GM19238 (cell line): ENCODE measurements around the gene IL13.
A peak's percentile ranks its signal among the peaks of the same experiment; 100 is the strongest.

ENCODE experiments used
- DNase-seq: peaks from one replicate; pipeline ENCODE4 v3.0.0; 2011; ENCODE audit warnings: low spot score; ENCODE audit not compliant: insufficient read length

The IL13 gene

DNA sequence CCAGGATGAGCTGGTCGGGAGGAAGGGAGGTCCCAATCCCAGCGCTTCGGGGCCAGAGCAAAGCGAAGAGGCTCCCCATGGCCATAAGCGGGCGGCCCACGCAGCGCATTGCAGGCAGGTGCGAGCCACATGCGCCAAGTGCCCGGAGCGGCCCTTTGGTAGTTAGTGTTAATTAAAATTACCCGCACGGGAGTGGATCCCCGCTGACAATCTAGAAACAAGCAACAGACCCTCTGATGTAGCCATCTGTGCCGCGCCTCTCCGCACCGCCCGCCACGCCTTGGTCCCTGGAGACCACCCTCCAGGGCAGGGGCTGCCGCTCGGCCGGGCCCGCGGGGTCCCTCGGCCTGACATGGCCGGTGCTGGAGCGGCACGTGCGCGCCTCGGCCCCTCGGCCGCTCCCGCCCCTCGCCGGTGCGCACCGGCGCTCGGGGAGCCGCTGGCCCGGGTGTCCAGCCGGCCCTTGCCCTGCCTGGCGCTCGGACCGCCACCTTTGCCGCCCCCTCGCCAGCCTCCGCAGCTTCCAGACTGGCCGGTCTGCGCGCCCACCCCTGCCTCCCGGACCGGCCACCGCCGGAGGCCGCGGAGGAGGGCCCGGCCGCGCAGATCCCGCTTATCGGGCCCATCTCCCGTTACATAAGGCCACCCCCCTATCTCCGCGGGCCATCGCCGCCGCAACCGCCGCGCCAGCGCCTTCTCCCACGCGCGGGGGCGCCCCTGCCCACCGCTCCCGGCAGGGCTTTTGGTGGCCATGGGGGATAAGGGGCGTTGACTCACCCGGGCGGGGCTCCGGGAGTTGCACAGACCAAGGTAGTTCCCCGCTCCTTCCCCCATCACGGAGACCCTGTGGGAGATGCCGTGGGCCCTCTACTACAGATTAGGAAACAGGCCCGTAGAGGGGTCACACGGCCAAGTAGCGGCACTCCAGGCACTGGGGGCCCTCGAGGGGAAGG, 1.9 kb upstream of the IL13 start:
- DNase-seq: no peak

DNA sequence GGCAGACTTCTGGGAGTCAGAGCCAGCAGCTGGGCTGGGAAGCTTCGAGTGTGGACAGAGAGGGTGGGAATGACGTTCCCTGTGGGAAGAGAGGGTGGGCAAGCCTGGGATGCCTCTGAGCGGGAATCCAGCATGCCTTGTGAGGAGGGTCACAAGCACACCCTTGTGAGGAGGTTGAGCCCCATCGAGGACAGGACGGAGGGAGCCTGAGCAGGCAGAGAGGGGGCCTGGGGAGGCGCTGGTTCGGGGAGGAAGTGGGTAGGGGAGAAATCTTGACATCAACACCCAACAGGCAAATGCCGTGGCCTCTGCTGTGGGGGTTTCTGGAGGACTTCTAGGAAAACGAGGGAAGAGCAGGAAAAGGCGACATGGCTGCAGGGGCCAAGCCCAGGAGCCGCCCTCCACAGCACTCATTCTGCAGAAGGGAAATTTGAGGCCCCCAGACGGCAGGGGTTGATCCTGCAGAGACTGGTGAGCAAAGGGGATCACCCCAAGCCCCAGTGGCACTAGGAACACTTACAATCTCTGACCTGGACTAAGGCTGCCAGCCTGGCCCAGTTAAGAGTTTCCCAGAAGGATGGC, 1.1 kb upstream of the IL13 start:
- DNase-seq: no peak

DNA sequence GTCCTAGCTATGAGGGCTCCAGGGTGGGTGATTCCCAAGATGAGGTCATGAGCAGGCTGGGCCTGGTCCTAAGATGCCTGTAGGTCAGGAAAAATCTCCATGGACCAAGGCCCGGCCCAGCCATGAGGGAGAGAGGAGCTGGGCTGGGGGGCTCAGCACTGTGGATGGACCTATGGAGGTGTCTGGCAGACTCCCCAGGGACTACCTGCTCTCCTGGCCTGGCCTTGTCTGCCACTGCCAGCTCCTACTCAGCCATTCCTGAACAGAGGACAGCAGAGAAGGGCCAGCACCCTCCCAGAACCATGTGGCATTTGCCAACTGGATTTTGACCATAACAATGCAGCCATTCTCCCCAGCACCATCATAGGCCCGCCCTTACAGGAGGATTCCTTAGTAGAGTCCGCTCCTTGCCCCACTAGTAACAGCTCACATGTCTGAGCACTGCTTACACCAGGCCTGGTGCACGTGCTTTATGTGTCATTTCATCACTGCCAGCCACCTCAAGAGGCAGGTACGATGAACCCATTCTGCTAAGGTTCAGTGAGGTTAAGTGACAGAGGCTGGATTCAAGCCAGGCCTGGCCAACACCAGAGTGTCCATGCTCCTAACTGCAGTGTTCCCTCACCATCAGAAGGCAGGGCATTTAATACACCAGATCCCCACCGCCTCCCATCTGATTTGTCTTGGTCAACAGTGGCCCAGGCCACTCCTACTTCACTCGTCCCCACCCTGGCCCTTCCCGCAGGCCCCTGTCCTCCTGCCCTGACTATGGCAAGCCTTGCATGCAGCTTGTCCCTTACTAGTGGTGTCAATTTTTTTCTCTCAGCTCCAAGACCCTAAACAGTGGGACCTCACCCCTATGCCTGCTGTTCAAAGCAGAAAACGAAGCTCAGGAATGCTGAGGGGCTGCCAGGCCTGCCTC, 669 bp downstream of the IL13 start:
- no peak for DNase-seq

DNA sequence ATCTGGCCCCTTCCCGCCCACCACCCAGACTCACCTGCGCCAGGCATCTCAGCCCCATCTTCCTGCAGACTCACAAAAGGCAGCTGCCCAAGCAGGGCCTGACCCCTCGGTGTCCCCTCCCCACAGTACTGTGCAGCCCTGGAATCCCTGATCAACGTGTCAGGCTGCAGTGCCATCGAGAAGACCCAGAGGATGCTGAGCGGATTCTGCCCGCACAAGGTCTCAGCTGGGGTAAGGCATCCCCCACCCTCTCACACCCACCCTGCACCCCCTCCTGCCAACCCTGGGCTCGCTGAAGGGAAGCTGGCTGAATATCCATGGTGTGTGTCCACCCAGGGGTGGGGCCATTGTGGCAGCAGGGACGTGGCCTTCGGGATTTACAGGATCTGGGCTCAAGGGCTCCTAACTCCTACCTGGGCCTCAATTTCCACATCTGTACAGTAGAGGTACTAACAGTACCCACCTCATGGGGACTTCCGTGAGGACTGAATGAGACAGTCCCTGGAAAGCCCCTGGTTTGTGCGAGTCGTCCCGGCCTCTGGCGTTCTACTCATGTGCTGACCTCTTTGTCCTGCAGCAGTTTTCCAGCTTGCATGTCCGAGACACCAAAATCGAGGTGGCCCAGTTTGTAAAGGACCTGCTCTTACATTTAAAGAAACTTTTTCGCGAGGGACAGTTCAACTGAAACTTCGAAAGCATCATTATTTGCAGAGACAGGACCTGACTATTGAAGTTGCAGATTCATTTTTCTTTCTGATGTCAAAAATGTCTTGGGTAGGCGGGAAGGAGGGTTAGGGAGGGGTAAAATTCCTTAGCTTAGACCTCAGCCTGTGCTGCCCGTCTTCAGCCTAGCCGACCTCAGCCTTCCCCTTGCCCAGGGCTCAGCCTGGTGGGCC, 1.9 kb downstream of the IL13 start:
- no peak for DNase-seq

DNA sequence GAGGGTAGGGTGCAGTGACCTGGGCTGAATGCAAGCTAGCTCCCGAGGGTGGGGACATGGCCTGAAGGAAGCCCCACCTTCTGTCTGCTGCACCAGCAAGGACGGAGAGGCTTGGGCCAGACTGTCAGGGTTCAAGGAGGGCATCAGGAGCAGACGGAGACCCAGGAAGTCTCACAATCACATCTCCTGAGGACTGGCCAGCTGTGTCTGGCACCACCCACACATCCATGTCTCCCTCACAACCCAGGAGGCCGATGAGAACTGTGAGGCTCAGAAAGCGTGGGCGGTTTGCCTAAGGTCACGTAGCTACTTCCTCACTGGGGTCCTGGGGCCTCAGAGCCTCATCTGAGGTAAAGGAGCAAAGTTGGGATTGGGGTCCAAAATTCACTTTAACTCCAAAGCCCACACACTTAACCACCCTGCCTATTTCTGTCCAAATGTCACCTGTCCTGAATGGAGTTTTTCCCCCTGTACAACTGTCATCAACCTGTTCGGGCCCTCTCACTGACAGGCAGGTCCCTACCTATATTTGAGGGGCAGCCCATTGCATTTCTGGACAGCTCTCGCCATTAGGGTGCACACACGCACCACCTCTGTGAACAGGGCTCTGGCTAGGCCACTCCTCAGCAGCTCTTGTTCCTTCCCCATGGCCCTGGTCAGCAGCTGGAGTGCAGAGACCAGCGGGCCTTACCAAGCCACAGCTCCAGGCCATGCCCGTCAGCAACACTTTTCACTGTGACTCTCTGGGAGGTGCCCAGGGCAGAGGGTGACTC, 3.4 kb downstream of the IL13 start:
- no peak for DNase-seq

DNA sequence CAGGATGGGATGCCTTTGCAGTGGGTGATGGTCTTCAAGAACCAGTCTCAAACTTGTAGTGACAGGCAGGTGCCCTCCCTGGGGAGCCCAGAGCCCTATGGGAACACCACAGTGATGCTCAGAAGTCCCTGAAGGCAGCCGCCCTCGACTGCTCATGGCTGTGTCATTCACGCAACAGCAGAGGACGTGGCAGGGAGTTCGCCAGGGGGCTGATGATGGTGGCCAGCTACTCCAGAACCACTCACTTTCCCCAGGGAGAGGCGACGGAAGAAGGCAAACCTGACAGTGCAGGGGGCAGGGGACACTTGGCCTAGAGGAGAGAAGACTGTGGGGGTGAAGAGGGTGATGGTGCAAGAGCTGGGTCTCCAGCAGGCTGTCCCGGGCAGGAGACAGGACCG, 4.0 kb downstream of the IL13 start:
- DNase-seq: no peak

DNA sequence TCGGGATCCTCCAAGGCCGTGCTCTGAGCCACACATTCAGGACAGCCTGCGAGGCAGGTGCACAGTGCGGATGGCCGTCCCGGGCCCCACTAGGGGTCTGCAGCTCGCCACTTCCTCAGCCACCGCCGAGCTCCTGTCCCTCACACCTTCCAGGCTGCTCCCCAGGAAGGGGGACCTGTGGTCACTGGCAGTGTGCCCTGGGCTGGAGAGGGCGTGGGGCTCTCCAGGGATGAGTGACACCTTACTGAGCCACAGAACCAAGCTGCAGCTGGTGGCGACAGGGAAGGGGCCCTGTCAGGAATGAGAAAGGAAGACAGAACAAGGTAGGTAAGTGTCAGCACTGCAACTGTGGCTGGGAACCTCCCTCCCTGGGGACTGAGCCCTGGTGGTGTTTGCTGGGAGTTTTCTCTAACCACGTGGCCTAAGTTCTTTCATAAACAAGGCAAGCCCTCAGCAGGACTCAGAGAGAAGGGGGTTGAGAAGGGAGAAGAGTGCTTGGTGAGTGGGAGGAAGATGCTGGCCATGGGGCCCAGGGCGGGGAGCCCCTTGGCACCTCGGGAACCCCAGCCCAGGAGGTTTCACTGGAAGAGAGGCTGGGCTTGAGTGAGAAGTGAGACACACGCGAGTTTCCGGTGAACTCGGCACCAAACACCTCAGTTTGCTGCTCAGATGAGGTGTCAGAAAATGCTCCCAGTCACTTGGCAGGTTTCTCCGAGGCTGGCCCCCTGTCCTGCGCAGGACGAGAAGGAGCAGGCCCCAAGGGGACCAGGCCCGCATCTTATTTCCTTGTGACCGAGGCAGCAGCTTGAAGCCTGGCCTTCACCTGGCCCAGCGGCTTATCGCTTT, 5.2 kb downstream of the IL13 start:
- peak; percentile 80 for DNase-seq

DNA sequence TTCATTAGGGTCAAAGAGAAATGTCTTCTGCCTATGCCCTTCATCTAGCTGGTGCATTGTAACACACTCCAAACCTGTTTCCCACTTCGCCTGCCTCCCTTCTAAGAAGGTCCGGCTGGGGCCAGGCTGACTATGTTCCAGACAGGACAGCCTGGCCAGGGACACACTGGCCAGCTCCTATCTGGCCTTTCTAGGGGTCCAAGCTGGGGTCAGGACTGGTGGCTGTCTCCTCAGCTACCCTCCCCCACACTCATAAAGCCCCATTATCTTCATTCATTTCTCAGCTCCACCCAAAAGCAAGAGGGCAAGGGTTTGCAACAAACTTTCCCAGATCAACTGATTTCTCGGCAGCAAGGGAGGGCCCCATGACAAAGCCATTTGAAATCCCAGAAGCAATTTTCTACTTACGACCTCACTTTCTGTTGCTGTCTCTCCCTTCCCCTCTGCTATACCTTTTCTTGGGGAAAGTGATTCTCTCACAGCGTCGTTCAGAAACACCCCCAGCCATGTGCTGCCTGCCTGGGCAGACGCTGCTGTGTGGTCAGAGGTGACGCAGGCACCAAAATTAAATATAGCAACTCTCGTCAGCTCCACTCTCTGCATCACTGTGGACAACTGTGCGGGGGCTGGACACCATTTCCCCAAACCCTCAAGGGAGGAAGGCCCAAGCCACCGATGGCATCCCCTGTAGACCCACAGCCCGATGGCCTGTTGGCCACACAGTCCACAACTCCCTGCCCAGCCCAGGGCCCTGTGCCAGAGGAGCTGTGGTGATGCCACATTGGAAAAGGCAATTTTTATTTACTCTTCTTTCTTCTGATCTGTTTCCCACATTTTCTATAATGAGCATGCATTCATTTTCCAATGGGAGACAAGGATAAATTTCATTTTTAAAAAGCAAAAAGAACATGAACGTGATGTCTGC, 6.1 kb downstream of the IL13 start:
- peak; percentile 68 for DNase-seq

DNA sequence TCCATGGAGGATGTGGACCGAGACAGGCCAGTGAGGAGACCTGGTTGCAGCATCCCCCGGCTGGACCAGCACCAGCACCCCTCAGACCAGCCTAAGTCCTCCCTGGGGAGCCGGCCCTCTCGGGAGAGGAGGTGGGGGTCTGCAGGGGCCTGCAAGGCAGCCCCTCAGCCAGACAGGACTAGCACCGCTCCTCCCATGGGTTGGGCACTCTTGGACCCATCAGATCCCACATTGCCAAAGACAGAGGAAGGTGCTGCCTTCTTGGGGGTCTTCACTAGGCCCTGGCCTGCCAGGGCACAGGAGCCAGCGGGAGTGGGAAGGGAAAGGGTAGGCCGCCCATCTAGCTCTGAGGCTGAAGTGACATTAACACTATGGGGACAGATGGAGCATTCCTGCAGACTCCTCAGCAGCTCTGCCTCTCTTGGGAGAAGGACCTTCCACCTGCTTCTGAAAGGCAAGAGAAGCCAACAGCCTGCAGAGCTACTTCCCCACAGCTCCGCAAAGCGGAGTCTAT, 6.8 kb downstream of the IL13 start:
- DNase-seq: no peak

DNA sequence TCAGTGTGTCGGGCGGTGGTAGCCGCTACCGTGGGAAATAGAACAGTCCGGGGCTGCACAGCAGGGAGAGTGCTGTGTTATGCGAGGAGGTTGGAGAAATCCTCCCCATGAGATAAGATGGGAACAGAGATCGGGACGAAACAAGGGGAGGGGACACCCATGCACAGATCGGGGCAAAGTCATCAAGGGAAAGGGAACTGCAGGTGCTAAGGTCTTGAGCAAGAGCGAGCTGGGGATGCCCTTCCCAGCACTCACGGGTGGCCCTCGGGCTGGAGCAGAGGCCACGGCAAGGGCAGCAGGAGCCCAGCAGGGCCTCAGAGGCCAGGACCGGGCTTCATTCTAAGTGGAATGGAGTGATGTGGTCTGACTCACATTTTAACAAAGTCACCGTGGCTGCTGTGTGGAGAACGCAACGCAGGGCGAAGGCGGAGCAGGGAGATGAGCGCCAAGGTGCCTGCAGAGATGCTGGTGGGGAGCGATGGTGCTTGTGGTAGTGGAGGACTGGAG, 7.7 kb downstream of the IL13 start:
- no peak for DNase-seq

DNA sequence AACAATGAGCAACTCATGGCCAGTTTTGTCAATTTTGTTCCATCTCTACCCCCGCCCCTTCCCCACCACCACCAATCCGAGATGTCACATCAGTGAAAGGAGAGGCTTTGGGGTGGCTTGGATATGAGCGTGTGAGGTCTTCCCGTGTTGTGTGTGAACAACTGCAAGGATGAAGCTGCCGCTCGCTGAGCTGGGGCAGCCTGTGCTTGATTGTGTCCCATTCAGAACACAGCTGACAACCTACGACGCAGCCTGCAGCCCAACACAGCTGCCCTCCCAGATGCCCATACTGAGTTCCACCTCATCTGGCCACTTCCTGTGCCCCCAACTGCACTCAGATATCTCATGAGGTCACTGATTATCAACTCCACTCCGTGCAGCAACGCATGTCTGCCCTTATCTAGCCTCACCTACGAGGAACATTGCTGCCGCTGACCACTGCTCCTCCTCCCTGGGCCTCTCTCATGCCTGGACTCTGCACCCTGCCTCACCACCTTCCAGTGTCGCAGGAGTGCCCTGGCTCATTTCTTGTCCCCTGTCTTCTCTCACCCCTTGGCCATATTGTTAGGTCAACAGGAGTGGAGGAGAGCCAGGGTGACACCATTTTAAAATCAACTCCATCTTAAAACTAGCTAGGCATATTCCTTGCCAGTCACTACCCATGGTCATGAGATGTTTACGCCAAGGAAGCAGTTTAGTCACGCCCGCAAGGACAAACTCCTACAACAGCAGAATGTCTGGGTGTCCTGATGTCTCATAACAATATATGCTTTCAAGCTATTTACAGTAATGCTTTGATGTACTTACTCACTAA, 8.5 kb downstream of the IL13 start:
- no peak for DNase-seq

DNA sequence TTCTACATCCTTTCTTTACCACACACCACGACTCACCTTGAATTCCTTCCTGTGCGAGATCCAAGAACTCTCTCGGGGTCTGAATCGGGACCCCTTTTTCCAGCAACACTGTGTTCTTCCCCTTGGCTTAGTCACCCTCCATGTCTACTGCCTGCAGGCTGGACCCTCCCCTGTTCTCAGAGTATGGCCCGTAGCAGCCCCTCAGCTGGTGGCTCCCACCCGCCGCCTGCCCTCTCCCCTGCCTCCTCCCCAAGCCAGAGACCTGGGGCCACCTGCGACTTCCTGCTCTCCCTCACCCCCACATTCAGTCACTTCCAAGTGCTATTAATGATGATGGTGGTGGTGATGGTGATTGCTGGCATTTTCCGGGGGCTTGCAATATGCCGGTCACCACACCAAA, 9.3 kb downstream of the IL13 start:
- no peak for DNase-seq

DNA sequence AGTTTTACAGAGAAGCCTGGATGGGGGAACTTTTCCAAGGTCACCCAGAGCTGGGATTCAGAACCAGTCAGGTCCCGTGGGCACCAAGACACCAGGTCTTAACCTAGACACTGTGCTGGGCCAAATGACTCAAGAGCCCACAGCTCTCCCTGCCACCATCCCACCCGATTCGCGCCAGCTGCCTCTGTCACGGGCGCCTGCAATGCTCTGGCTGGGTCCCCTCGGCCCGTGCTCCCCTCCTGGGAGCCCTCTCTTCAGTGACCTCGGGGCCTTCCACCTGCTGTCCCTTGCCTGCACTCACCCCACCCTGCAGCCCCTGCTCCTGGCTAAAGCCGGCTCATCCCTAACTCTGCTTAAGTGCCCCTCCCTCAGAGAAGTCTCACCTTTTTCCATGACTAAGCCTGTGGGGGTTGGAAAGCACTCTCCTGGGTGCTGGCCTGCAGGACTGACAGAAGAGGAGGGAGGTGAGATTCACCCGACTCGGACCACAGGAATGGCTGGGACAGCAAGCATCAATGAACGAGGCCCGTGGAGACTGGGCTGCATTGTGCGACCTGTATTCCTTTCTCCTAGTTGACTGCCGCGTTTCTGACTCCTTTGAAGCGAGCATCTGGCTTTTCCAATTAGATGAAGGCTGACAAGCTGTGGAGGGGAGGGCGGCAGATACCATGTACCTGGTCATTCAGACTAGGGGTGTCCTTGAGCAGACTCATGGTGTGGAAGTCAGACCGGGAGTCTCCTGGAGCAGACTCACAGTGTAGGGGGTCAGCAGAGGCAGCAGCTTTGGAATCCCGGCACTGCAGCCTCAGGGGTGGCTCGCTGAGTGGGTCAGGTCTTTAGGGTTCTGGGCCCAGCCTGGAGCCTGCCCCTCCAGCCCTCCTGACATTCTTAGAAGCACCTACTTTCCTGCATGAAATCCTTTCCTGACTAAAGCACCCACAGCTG, 10.1 kb downstream of the IL13 start:
- no peak for DNase-seq

DNA sequence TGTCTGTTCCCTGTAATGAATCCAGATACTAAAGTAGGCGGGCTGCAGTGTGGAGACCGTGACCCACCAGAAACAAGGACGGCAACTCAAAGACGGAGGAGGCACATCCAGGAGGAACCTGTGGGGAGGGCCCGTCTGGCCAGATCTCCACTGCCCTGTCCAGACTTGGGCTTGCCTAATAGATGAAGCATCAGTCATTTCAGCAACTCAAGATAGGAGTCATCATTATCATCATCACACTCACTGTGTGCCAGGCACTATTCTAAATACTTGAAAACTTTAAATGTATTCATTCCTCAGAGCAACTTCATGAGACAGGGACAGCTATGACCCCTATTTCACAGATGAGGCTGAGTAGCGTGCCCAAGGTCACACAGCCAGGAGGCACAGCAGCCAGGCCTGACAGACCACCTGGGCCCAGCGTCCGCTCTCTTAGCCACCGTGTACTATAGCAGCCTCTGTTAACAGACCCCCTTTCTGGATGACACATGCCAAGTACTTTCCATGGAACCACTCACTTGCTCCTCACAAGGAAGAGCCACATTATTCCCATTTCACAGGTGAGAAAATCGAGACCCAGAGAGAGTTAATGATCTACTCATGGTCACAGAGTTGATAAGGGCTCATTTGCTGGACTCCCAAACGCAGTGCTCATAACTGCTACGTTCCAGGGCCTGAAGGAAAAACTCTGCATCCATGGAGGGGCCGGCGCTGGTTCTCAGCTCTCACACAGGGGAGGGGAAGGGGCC, 10.9 kb downstream of the IL13 start:
- DNase-seq: no peak

DNA sequence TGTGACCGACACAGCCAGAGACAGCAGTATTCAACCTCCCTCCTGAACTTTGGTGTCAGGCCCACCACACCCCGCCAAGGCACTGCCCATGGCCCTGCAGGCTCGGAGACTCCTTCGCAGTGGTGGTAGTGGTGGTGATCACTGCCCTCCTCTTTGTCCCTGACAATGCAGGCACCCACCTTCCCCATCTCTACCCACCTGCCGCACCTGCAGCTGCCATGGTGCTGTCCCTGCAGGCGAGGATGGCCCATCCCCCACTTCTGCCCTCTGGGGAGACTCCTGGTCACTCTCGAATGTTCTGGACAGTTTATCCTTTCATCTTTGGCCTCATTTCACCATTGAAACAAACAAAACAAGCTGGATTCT, 11.5 kb downstream of the IL13 start:
- no peak for DNase-seq
